ENCODE data around the gene ZBTB20.

GRCh38 chr3:114450008-114450596 lies 697.0 kb downstream of the ZBTB20 start:
- TF ChIP-seq CTCF (IDR thresholded peaks at IDR 0.05; ENCODE audit: borderline replicate concordance, extremely low read depth, low read length, poor library complexity, severe bottlenecking) (no peak), EZH2 (IDR thresholded peaks at IDR 0.05; ENCODE audit: borderline replicate concordance, low read depth, low read length, severe bottlenecking) (no peak)

All from DND-41 (cell line).